HepG2 (cell line): ENCODE data around the gene PSMB11. TPM values are rescaled to one million over a fixed set of nuclear protein-coding genes. Genes with fewer than 3 reads are reported as not detected.

Source experiments
- BHLHE40 ChIP-seq: IDR thresholded peaks from 2 replicates; pipeline ENCODE4 v1.6.1; 2011; ENCODE audit warnings: low read length, improper control_type of control experiment
- BRD4 ChIP-seq: sonication (generic); formaldehyde crosslinking; IDR thresholded peaks from 2 replicates; pipeline ENCODE4 v1.4.0; 2020; ENCODE audit warnings: missing genetic modification reagents
- CHCHD3 ChIP-seq: sonication (generic); formaldehyde crosslinking; IDR thresholded peaks from 2 replicates; pipeline ENCODE4 v1.8.0; 2022; ENCODE audit warnings: mild to moderate bottlenecking, missing genetic modification reagents, moderate library complexity
- DNMT3B ChIP-seq: conservative IDR thresholded peaks from 2 replicates; pipeline ENCODE4 v1.6.1; 2016; ENCODE audit warnings: missing biosample characterization, control low read depth
- FOSL1 ChIP-seq: sonication (generic); formaldehyde crosslinking; IDR thresholded peaks from 2 replicates; pipeline ENCODE4 v1.9.0; 2021; ENCODE audit warnings: missing genetic modification reagents, borderline replicate concordance
- FOXA3 ChIP-seq: IDR thresholded peaks from 2 replicates; pipeline ENCODE4 v1.6.1; 2016; ENCODE audit warnings: missing genetic modification reagents, missing compliant biosample characterization
- HDAC6 ChIP-seq: fragments of 200-600 bp; sonication (generic); IDR thresholded peaks from 2 replicates; pipeline ENCODE4 v1.7.0; 2017; ENCODE audit warnings: mild to moderate bottlenecking, antibody characterized with exemption, low read length, low read depth
- HINFP ChIP-seq: sonication (generic); formaldehyde crosslinking; IDR thresholded peaks from 2 replicates; pipeline ENCODE4 v1.4.0; 2020; ENCODE audit warnings: low read depth, mild to moderate bottlenecking, missing genetic modification reagents
- HOXA3 ChIP-seq: sonication (generic); formaldehyde crosslinking; IDR thresholded peaks from 2 replicates; pipeline ENCODE4 v1.5.0; 2020; ENCODE audit warnings: missing genetic modification reagents
- KDM2A ChIP-seq: sonication (generic); formaldehyde crosslinking; IDR thresholded peaks from 2 replicates; pipeline ENCODE4 v1.4.0; 2020; ENCODE audit warnings: low read depth, missing genetic modification reagents, borderline replicate concordance
- KLF6 ChIP-seq: IDR thresholded peaks from 2 replicates; pipeline ENCODE4 v1.8.0; 2016; ENCODE audit warnings: missing biosample characterization, missing genetic modification reagents
- NAIF1 ChIP-seq: sonication (generic); formaldehyde crosslinking; IDR thresholded peaks from 2 replicates; pipeline ENCODE4 v1.5.0; 2020; ENCODE audit warnings: mild to moderate bottlenecking, missing genetic modification reagents, borderline replicate concordance
- PCBP2 ChIP-seq: fragments of 200-400 bp; formaldehyde crosslinking; optimal IDR thresholded peaks from 2 replicates; pipeline ENCODE3; 2018; ENCODE audit warnings: low read length, low read depth; ENCODE audit not compliant: poor library complexity, severe bottlenecking
- POLR2AphosphoS2 ChIP-seq: IDR thresholded peaks from 2 replicates; pipeline ENCODE4 v1.6.1; 2011; ENCODE audit warnings: low read depth, low read length, improper control_type of control experiment
- SALL1 ChIP-seq: sonication (generic); formaldehyde crosslinking; IDR thresholded peaks from 2 replicates; pipeline ENCODE4 v1.8.0; 2022; ENCODE audit warnings: mild to moderate bottlenecking, missing genetic modification reagents
- SRF ChIP-seq: IDR thresholded peaks from 2 replicates; pipeline ENCODE4 v1.6.1; 2011; ENCODE audit warnings: mild to moderate bottlenecking, low read depth, low read length, moderate library complexity
- TMF1 ChIP-seq: sonication (generic); formaldehyde crosslinking; IDR thresholded peaks from 2 replicates; pipeline ENCODE4 v1.8.1; 2022; ENCODE audit warnings: low read depth, missing genetic modification reagents
- XBP1 ChIP-seq: sonication (generic); formaldehyde crosslinking; IDR thresholded peaks from 2 replicates; pipeline ENCODE4 v1.5.0; 2020; ENCODE audit warnings: missing genetic modification reagents
- ZKSCAN1 ChIP-seq: fragments of 150-350 bp; IDR thresholded peaks from 2 replicates; pipeline ENCODE4 v1.6.1; 2014; ENCODE audit warnings: low read length
- ZNF24 ChIP-seq: fragments of 450-650 bp; IDR thresholded peaks from 2 replicates; pipeline ENCODE4 v1.6.1; 2017; ENCODE audit warnings: antibody characterized with exemption, mild to moderate bottlenecking
- ZNF276 ChIP-seq: sonication (generic); formaldehyde crosslinking; IDR thresholded peaks from 2 replicates; pipeline ENCODE4 v1.4.0; 2020; ENCODE audit warnings: mild to moderate bottlenecking, low read depth, missing genetic modification reagents
- ZNF350 ChIP-seq: sonication (generic); formaldehyde crosslinking; IDR thresholded peaks from 2 replicates; pipeline ENCODE4 v1.4.0; 2020; ENCODE audit warnings: mild to moderate bottlenecking, low read depth, missing genetic modification reagents, borderline replicate concordance
- ZNF549 ChIP-seq: sonication (generic); formaldehyde crosslinking; IDR thresholded peaks from 2 replicates; pipeline ENCODE4 v1.5.0; 2020; ENCODE audit warnings: missing genetic modification reagents
- ZSCAN29 ChIP-seq: sonication (generic); formaldehyde crosslinking; conservative IDR thresholded peaks from 2 replicates; pipeline ENCODE4 v1.4.0; 2020; ENCODE audit warnings: mild to moderate bottlenecking, missing genetic modification reagents
- polyA plus RNA-seq, 8 experiments: library from polyadenylated mRNA; depleted of rRNA in 3 of 8; stranded (reverse) in 7 of 8; unstranded in 1 of 8; fragments of >200 nt; fragmentation: Illumina TruSeq in 4 of 8; extraction: Trizol in 4 of 8; gene quantifications; 2 replicates each; pipeline versions ENCODE4 v1.2.1 to v1.2.3, GENCODE V29; 2011 to 2016; ENCODE audit warnings: low read depth in 4 of 8, missing spikeins in 1 of 8, mixed read lengths in 1 of 8; ENCODE audit not compliant: insufficient read depth in 1 of 8
- total RNA-seq, 5 experiments: library from RNA; depleted of rRNA; stranded (reverse); fragments of >200 nt; fragmentation: Illumina TruSeq; extraction: Trizol; gene quantifications; 2 replicates each; pipeline ENCODE4 v1.2.3, GENCODE V29; 2016; ENCODE audit warnings: low read depth in 1 of 5
- TF ChIP-seq, protein P1 (sequence below): sonication (generic); formaldehyde crosslinking; IDR thresholded peaks from 2 replicates; pipeline ENCODE4 v1.5.1; 2020; ENCODE audit warnings: missing genetic modification reagents, mild to moderate bottlenecking, borderline replicate concordance

PSMB11 gene
- total and polyA plus RNA-seq, 2 of the 13 experiments (the other 11 are each of a cell fraction or from before 2014, with no cell fraction given): not detected

GRCh38 chr14:23034498-23035302, 7.3 kb upstream of the PSMB11 start, which contains the start of gene PSMB5 (continued):
- TF ChIP-seq KDM2A (CRISPR knock-in tag) (peak; percentile 77), BHLHE40 (peak; percentile 36; the same call in 1 of the 2 replicates), PCBP2 (no peak), NAIF1 (CRISPR knock-in tag) (no peak; the same call in 1 of the 2 replicates), ZNF276 (peak; percentile 96; the same call in 1 of the 2 replicates), FOXA3 (no peak; the same call in 1 of the 2 replicates), DNMT3B (CRISPR knock-in tag) (no peak; the same call in 1 of the 2 replicates), ZNF24 (no peak; the same call in 1 of the 2 replicates), XBP1 (CRISPR knock-in tag) (no peak; the same call in 1 of the 2 replicates), SALL1 (CRISPR knock-in tag) (peak; percentile 93), HOXA3 (CRISPR knock-in tag) (peak; percentile 100), POLR2AphosphoS2 (peak; percentile 87), HDAC6 (no peak), ZSCAN29 (CRISPR knock-in tag) (peak; percentile 95), FOSL1 (CRISPR knock-in tag) (no peak), ZKSCAN1 (peak; percentile 59; the same call in 1 of the 2 replicates), SRF (no peak), ZNF350 (CRISPR knock-in tag) (peak; percentile 100), KLF6 (CRISPR knock-in tag) (peak; percentile 98), HINFP (CRISPR knock-in tag) (peak; percentile 94), ZNF549 (CRISPR knock-in tag) (no peak), CHCHD3 (no peak), TMF1 (peak; percentile 95), BRD4 (CRISPR knock-in tag) (peak; percentile 99)
- TF ChIP-seq, protein P1, sequence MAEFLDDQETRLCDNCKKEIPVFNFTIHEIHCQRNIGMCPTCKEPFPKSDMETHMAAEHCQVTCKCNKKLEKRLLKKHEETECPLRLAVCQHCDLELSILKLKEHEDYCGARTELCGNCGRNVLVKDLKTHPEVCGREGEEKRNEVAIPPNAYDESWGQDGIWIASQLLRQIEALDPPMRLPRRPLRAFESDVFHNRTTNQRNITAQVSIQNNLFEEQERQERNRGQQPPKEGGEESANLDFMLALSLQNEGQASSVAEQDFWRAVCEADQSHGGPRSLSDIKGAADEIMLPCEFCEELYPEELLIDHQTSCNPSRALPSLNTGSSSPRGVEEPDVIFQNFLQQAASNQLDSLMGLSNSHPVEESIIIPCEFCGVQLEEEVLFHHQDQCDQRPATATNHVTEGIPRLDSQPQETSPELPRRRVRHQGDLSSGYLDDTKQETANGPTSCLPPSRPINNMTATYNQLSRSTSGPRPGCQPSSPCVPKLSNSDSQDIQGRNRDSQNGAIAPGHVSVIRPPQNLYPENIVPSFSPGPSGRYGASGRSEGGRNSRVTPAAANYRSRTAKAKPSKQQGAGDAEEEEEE (CRISPR knock-in tag): no peak; the same call in 1 of the 2 replicates
